Mucosa of stomach (tissue), 1 donor: Measurements from ENCODE around the gene GMDS.

ENCODE experiments used
- H3K27me3 ChIP-seq: one replicate; pipeline ENCODE4 v1.7.0; 2013; ENCODE audit warnings: mild to moderate bottlenecking, low read length; ENCODE audit not compliant: control insufficient read depth, insufficient read depth
- H3K36me3 ChIP-seq: one replicate; pipeline ENCODE4 v1.7.0; 2013; ENCODE audit warnings: low read length; ENCODE audit not compliant: control insufficient read depth, insufficient read depth
- H3K4me1 ChIP-seq: one replicate; pipeline ENCODE4 v1.7.0; 2013; ENCODE audit warnings: mild to moderate bottlenecking, low read length; ENCODE audit not compliant: control insufficient read depth, insufficient read depth
- H3K4me3 ChIP-seq: one replicate; pipeline ENCODE4 v1.7.0; 2013; ENCODE audit warnings: low read length
- H3K9ac ChIP-seq: one replicate; pipeline ENCODE4 v1.7.0; 2013; ENCODE audit warnings: mild to moderate bottlenecking, low read length, moderate library complexity
- H3K9me3 ChIP-seq: one replicate; pipeline ENCODE4 v1.7.0; 2013; ENCODE audit warnings: mild to moderate bottlenecking, low read length, moderate library complexity; ENCODE audit not compliant: control insufficient read depth
- donor health status: Pancreatic carcinoma.

Gene GMDS

DNA sequence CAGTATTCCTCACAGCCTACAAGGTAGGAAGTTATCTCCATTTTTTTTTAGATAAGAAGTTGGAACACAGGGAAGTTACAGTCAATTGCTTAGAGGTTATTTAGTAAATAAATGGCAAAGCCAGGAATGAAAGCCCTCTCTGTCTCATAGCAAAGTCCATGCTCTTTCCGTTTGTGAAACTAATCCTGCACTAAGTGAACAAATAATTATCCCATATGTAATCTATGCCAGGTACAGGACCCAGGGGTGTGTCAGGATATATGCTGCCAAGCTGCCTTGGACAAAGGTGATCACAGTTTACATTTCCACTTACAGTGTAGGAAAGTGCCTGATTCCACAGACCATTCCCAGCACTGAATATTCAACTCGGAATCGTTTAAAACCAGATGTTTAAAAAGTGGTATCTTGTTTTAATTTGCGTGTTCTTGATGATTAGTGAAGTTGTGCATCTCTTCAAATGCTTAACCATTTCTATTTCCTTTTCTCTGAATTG lies 13.6 kb upstream of the GMDS start:
- H3K9me3 ChIP-seq: no peaks in the 10 kb centered on the region
- H3K27me3 ChIP-seq: no peaks in the 10 kb centered on the region
- peaks cover 34% of the 10 kb centered on the region for H3K4me1 ChIP-seq
- peaks cover under 1% of the 10 kb centered on the region for H3K36me3 ChIP-seq
- no peak overlapping the region for H3K4me3 ChIP-seq
- H3K9ac ChIP-seq: no peak overlapping the region

DNA sequence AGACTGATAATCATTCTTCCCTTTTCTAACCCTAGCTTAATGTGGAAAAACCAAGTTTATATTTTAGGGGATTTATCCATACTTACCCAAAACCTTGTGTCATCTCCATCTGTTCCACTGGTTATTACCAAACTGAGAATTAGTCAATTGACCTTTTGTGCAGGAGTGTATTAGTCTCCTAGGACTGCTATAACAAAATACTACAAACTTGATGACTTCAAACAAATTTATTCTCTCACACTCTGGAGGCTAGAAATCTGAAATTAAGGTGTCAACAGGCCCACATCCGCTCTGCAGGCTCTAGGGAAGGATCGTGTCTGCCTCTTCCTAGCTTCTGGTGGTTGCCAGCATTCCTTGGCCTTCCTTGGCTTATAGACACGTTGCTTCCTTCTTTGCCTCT lies 12.7 kb upstream of the GMDS start:
- Histone ChIP-seq H3K9me3 (no peaks in the 10 kb centered on the region), H3K36me3 (no peaks in the 10 kb centered on the region), H3K4me3 (no peak overlapping the region), H3K27me3 (no peaks in the 10 kb centered on the region), H3K4me1 (peaks cover 34% of the 10 kb centered on the region), H3K9ac (no peak overlapping the region)

DNA sequence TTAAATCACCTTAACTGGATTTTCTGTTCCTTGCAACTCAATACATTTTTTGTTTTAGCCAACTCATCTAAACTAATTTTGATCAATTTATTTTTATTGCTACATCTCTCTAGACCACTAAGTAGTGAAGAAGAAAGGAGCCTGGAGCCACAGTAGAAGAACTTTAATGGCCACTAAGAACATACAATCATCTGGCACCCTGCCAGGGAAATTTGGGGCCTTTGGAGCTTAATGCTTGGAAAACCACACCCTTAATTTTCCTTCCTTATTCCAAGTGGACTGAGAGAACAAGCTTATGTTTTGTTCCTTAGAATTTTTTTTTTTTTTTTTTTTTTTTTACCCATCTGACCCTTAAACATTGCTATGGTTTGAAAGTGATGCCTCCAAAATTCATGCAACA lies 12.0 kb upstream of the GMDS start:
- H3K4me1 ChIP-seq: peaks cover 34% of the 10 kb centered on the region
- H3K9ac ChIP-seq: no peak overlapping the region
- H3K4me3 ChIP-seq: no peak overlapping the region
- H3K9me3 ChIP-seq: no peaks in the 10 kb centered on the region
- no peaks in the 10 kb centered on the region for H3K27me3 ChIP-seq
- no peaks in the 10 kb centered on the region for H3K36me3 ChIP-seq

DNA sequence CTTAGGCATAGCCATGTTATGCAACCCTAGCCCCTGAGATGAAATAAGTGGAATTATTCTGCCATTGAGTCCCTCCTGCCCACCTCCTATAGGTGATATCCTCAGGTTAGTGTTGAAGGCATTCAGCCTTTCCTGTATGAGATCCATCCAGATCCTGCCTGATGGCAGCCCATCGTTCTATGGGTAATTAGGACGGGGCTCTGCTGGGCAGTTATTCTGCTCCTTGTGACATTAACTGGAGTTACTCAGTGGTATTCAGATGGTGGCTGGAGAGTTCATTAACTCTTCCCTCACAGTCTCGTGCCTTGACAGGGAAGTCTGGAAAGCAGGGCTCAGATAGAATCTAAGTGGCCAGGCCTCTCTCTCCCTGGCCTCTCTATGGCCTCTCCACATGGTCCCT lies 9.3 kb upstream of the GMDS start:
- H3K4me1 ChIP-seq: peaks cover 25% of the 10 kb centered on the region
- H3K9ac ChIP-seq: no peak overlapping the region
- no peaks in the 10 kb centered on the region for H3K9me3 ChIP-seq
- no peaks in the 10 kb centered on the region for H3K27me3 ChIP-seq
- no peaks in the 10 kb centered on the region for H3K36me3 ChIP-seq
- H3K4me3 ChIP-seq: no peak overlapping the region

DNA sequence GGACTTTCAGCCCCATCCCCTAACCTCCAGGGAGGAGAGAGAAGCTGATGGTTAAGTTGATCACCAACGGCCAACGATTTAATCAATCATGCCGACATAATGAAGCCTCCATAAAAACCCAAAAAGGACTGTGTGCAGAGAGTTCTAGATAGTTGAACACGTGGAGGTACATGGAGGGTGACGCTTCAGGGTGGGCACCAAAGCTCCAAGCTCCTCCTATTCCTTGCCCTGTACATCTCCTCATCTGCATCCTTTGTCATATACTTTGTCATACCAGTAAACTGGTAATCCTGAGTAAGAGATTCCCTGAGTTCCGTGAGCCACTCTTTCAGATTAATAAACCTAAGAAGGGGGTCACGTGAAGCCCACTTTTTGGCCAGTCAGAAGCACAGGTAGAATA lies 3.7 kb upstream of the GMDS start:
- peaks cover 18% of the 10 kb centered on the region for H3K4me1 ChIP-seq
- H3K9me3 ChIP-seq: no peaks in the 10 kb centered on the region
- no peaks in the 10 kb centered on the region for H3K27me3 ChIP-seq
- no peak overlapping the region for H3K9ac ChIP-seq
- no peaks in the 10 kb centered on the region for H3K36me3 ChIP-seq
- no peak overlapping the region for H3K4me3 ChIP-seq

DNA sequence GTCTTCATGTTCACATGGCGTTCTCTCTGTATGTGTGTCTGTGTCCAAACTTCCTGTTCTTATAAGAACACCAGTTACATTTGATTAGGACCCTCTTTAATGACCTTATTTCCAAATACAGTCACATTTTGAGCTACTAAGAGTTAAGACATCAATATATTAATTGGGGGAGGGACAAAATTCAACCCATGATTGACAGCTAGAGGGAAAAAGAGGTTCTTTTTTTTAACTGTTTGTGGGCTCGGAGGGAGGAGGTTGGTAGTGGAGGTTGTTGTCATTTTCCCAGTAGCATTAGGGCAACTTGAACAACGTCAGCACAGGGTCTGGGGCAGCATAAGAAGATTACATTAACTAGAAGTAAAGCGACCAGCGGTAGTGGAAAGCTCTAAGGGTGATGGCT lies 2.3 kb upstream of the GMDS start:
- peaks cover 21% of the 10 kb centered on the region for H3K4me1 ChIP-seq

DNA sequence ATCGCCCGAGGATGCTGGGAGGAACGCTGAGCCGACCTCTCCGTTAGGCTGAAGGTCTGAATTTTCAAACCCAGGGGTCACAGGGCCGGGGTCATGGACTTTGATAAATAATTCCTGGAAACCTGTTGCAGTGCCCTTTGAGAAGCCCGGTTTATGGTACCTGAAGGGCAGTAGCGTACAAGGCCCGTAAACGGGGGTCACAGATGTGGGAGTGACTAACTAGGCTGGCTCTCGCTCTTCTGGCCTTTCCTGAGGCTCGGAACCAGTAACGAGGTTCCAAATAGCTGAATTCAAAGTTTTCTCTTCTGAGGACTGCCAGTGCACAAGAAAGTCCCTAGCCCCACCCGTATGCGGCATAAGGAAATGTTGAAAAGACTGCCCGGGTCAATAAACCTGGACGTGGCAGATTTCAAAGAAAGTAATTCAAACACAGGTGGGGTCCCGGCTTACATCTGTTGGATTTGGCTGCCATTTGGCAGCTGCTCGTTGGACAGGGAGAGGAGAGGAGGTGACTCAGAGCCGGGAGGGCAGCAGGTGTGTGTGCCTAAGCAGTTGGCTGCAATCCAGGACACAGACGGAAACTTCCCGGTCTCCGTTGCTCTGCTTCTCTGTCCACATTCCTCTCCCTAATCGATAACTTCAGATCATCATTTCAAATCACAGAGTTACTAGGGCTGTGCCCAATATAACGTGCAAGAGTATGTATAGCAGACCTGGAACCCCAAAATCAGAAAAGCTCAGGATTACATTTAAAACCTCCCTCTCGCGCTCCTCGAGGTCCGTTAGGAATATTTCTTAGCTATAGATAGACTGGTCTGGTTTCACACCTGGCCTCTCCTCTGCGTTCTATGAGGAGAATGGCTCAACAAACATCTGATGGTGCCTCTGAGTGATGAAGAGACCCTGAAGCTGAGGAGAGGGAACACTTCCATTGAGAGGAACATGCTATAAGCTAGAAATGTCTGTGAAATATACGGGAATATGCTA lies 765 bp upstream of the GMDS start:
- Histone ChIP-seq H3K4me3 (peak overlapping the region; percentile 90), H3K36me3 (no peaks in the 10 kb centered on the region), H3K9ac (peak overlapping the region; percentile 98), H3K9me3 (no peaks in the 10 kb centered on the region), H3K4me1 (peaks cover 35% of the 10 kb centered on the region), H3K27me3 (no peaks in the 10 kb centered on the region)

More for the DNA sequence above, 2.3 kb upstream of the GMDS start:
- no peaks in the 10 kb centered on the region for H3K9me3 ChIP-seq
- no peak overlapping the region for H3K4me3 ChIP-seq
- no peaks in the 10 kb centered on the region for H3K27me3 ChIP-seq
- no peak overlapping the region for H3K9ac ChIP-seq
- H3K36me3 ChIP-seq: no peaks in the 10 kb centered on the region

DNA sequence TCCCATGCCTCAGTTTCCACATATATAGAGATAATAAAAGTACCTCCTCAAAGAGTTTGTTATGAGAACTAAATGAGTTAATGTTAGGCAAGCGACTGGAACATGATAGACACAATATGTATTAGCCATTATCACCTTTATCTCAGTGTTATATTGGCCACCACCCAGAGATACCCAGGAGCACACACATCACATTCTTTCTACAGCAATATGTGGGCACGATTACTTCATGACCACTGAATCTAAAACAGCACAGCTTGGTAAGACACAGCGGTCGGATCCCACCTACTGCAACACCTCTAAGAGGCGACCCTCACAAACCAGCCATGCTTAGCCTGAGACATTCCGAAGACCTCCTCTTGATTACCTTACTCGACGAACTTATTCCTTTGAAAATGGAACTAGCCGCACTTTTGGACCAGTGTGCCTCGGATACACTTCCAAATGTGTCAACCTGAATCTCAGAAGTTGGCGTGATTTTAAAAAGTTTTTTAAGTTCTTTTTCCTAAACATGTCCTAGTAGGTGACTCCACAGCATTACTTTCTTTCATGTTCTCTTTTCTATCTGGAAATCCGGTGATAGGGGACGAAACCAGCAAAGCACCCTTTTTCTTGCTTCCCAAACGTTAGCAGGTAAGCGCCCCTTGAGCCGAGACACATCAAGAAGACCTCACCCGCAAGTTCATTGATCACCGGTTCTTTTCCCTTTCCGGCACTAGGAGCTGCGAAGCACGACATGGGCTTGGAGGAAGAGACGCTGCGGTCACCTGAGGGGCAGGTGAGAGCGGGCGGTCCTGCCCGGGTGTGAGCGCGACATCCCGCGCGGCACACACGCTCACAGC lies 923 bp downstream of the GMDS start:
- H3K4me1 ChIP-seq: peaks cover 48% of the 10 kb centered on the region
- no peaks in the 10 kb centered on the region for H3K9me3 ChIP-seq
- H3K4me3 ChIP-seq: peak overlapping the region; percentile 44
- H3K36me3 ChIP-seq: no peaks in the 10 kb centered on the region
- H3K27me3 ChIP-seq: no peaks in the 10 kb centered on the region
- peak overlapping the region; percentile 79 for H3K9ac ChIP-seq

DNA sequence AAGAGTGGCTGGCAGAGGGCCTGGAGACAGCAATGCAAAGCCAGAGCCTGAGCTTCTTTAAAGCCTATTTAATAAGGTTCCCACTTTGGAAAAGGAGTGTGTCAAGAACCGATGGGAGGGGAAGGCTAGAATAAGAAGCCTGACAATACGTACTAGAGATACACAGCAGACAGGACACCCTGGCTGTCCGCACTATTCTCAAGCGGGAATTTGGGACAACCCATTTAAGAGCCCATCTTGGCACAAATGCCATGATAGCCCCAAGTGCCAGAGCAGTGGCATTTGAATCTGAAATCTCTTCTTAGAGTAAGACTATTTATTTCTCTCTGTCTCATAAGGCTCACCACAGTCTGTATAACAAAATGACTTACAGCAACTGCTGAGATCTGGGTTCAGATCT lies 3.1 kb downstream of the GMDS start:
- H3K9ac ChIP-seq: no peak overlapping the region

DNA sequence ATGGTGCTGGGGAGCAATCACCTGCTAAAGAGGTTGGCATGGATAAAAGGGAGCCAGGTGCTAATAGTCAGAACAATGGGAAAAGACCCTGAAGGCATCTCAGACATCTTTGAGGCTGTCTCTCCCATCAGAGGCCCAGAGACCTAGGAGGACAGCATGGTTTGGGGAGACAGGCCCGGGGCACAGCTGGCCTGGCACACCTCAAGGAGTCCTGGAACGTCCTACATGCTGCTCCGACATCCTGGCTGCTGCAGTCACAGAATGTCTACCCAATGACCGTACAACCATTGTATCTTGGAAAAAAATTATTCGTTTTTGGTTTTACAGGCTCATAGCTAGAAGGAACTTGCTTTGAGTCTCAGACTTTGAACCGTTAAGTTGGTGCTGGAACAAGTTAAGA lies 4.4 kb downstream of the GMDS start:
- Histone ChIP-seq H3K4me3 (no peak overlapping the region), H3K4me1 (peaks cover 36% of the 10 kb centered on the region), H3K9me3 (no peaks in the 10 kb centered on the region), H3K9ac (no peak overlapping the region), H3K27me3 (no peaks in the 10 kb centered on the region), H3K36me3 (no peaks in the 10 kb centered on the region)

More for the DNA sequence above, 3.1 kb downstream of the GMDS start:
- Histone ChIP-seq H3K4me3 (peak overlapping the region; percentile 12), H3K9me3 (no peaks in the 10 kb centered on the region), H3K36me3 (no peaks in the 10 kb centered on the region), H3K4me1 (peaks cover 40% of the 10 kb centered on the region), H3K27me3 (no peaks in the 10 kb centered on the region)

DNA sequence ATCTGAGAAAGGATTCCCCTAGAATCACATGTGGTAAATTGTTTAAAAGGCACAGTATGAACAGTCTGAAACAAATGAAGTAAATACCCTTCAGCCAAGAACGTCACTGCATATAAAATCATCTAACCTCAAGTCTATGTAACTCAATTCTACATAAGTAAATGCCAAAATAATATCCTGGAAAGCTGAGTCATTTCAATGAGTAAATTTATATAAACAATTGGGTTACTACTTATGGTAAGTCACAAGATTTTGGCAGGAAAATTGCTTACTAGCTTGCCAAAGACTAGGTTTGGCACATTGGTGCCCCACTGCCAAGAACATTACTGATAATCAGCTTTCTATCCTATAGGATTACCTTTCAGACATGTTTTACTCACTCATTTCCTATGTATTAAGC lies 8.4 kb downstream of the GMDS start:
- Histone ChIP-seq H3K36me3 (no peaks in the 10 kb centered on the region), H3K27me3 (no peaks in the 10 kb centered on the region), H3K4me1 (peaks cover 34% of the 10 kb centered on the region), H3K9ac (no peak overlapping the region), H3K4me3 (no peak overlapping the region), H3K9me3 (no peaks in the 10 kb centered on the region)
